SK-N-SH (cell line): ENCODE results near the gene FGD4. TPM values are rescaled to one million over a fixed set of nuclear protein-coding genes. Genes with fewer than 3 reads are reported as not detected.

ENCODE experiments used
- CTCF ChIA-PET: fragments of 300-600, 350-600 bp; formaldehyde crosslinking; extraction: SDS; loops from one replicate; lab custom pipeline; 2021; lab: Yijun Ruan, JAX
- POLR2A ChIA-PET: fragments of 350-600 bp; sonication (Branson Sonifier 250); formaldehyde crosslinking; extraction: SDS; loops from one replicate; lab custom pipeline; 2020; ENCODE audit warnings: antibody characterized with exemption, inconsistent platforms; lab: Yijun Ruan, JAX
- DNase-seq: peaks from one replicate; pipeline ENCODE4 v3.0.0; 2012
- H2AFZ ChIP-seq: fragments of 200-600 bp; sonication (generic); 2 replicates; pipeline ENCODE4 v1.8.1; 2016; ENCODE audit warnings: antibody characterized with exemption, mild to moderate bottlenecking, low read depth
- H3F3A ChIP-seq: fragments of 200-600 bp; sonication (generic); replicated peaks from 2 replicates; pipeline ENCODE3; 2016; ENCODE audit warnings: antibody characterized with exemption, mild to moderate bottlenecking; ENCODE audit not compliant: insufficient read depth
- H3K27ac ChIP-seq, 2 experiments: fragments of 200-500 bp in 1 of 2; fragments of 200-600 bp in 1 of 2; sonication (Bioruptor generic) in 1 of 2; sonication (generic), shearing (Covaris generic) in 1 of 2; 2 replicates each; pipeline versions ENCODE4 v1.5.1 to v1.6.1; 2014 to 2016; ENCODE audit warnings: low read depth in 2 of 2, inconsistent platforms in 1 of 2, low read length in 1 of 2, mild to moderate bottlenecking in 1 of 2, mixed read lengths in 1 of 2
- H3K27me3 ChIP-seq: fragments of 200-600 bp; sonication (generic), shearing (Covaris generic); 2 replicates; pipeline ENCODE4 v1.6.1; 2016; ENCODE audit warnings: mixed run types; ENCODE audit not compliant: insufficient read depth
- H3K36me3 ChIP-seq, 2 experiments: fragments of 200-500 bp in 1 of 2; fragments of 200-600 bp in 1 of 2; sonication (Bioruptor generic) in 1 of 2; sonication (generic) in 1 of 2; replicated peaks in 1 of 2; 2 replicates each; pipeline versions ENCODE3 to v1.5.1; 2014 to 2016; ENCODE audit warnings: low read length in 1 of 2, mild to moderate bottlenecking in 1 of 2; ENCODE audit not compliant: insufficient read depth in 2 of 2, control insufficient read depth in 1 of 2
- H3K4me1 ChIP-seq, 2 experiments: fragments of 200-500 bp in 1 of 2; fragments of 200-600 bp in 1 of 2; sonication (Bioruptor generic) in 1 of 2; sonication (generic), shearing (Covaris generic) in 1 of 2; 2 replicates each; pipeline versions ENCODE4 v1.5.1 to v1.6.1; 2014 to 2016; ENCODE audit warnings: low read depth in 1 of 2, low read length in 1 of 2, mixed run types in 1 of 2; ENCODE audit not compliant: insufficient read depth in 2 of 2, control insufficient read depth in 1 of 2
- H3K4me2 ChIP-seq: fragments of 200-600 bp; sonication (generic), shearing (Covaris generic); 2 replicates; pipeline ENCODE4 v1.6.1; 2017; ENCODE audit warnings: mixed run types
- H3K4me3 ChIP-seq, 2 experiments: fragments of 200-500 bp in 1 of 2; fragments of 200-600 bp in 1 of 2; sonication (Bioruptor generic) in 1 of 2; sonication (generic), shearing (Covaris generic) in 1 of 2; 2 replicates each; pipeline versions ENCODE4 v1.5.1 to v1.8.1; 2014 to 2016; ENCODE audit warnings: low read depth in 2 of 2, inconsistent platforms in 1 of 2, low read length in 1 of 2, mild to moderate bottlenecking in 1 of 2, mixed read lengths in 1 of 2, moderate library complexity in 1 of 2
- H3K79me2 ChIP-seq: fragments of 200-600 bp; sonication (generic); 2 replicates; pipeline ENCODE4 v1.8.1; 2017; ENCODE audit warnings: mild to moderate bottlenecking; ENCODE audit not compliant: insufficient read depth
- H3K9ac ChIP-seq: fragments of 200-600 bp; sonication (generic); 2 replicates; pipeline ENCODE4 v1.6.1; 2017; ENCODE audit warnings: mixed run types
- H3K9me2 ChIP-seq: fragments of 200-600 bp; sonication (generic); 2 replicates; pipeline ENCODE4 v1.6.1; 2017; ENCODE audit warnings: mixed run types
- H3K9me3 ChIP-seq: fragments of 200-600 bp; sonication (generic); 2 replicates; pipeline ENCODE4 v1.6.1; 2017; ENCODE audit warnings: mixed run types, mild to moderate bottlenecking, moderate library complexity
- H4K20me1 ChIP-seq: fragments of 200-600 bp; sonication (generic); 2 replicates; pipeline ENCODE4 v1.6.1; 2017; ENCODE audit warnings: mild to moderate bottlenecking, mixed run types; ENCODE audit not compliant: insufficient read depth
- CHD2 ChIP-seq: fragments of 150-350 bp; IDR thresholded peaks from 2 replicates; pipeline ENCODE4 v1.6.1; 2018; ENCODE audit warnings: low read length; ENCODE audit not compliant: partially characterized antibody
- CTCF ChIP-seq: fragments of 200-600 bp; sonication (generic); IDR thresholded peaks from 2 replicates; pipeline ENCODE4 v1.6.1; 2017; ENCODE audit warnings: antibody characterized with exemption, mild to moderate bottlenecking, moderate library complexity
- ELF1 ChIP-seq: IDR thresholded peaks from 2 replicates; pipeline ENCODE4 v1.4.0; 2012
- EP300 ChIP-seq, 2 experiments: IDR thresholded peaks; 2 replicates each; pipeline versions ENCODE4 v1.4.0 to v1.6.1; 2012; ENCODE audit warnings: borderline replicate concordance in 1 of 2, low read depth in 1 of 2, low read length in 1 of 2
- EZH2phosphoT487 ChIP-seq: fragments of 200-600 bp; sonication (generic); IDR thresholded peaks from 2 replicates; pipeline ENCODE4 v1.6.1; 2017; ENCODE audit warnings: low read depth, mixed run types, mild to moderate bottlenecking, antibody characterized with exemption, moderate library complexity, borderline replicate concordance
- FOSL2 ChIP-seq: IDR thresholded peaks from 2 replicates; pipeline ENCODE4 v1.4.0; 2012; ENCODE audit warnings: low read depth, mild to moderate bottlenecking, moderate library complexity, borderline replicate concordance
- FOXJ3 ChIP-seq: sonication (generic); formaldehyde crosslinking; IDR thresholded peaks from 2 replicates; pipeline ENCODE4 v1.5.1; 2020; ENCODE audit warnings: mild to moderate bottlenecking, missing genetic modification reagents
- FOXM1 ChIP-seq: IDR thresholded peaks from 2 replicates; pipeline ENCODE4 v1.4.0; 2012; ENCODE audit warnings: low read depth, mild to moderate bottlenecking
- GABPA ChIP-seq: IDR thresholded peaks from 2 replicates; pipeline ENCODE4 v1.4.0; 2012; ENCODE audit warnings: low read depth, mild to moderate bottlenecking
- GATA2 ChIP-seq: sonication (generic); formaldehyde crosslinking; IDR thresholded peaks from 2 replicates; pipeline ENCODE4 v1.5.0; 2020; ENCODE audit warnings: mild to moderate bottlenecking, missing genetic modification reagents
- IRF3 ChIP-seq: fragments of 150-350 bp; IDR thresholded peaks from 2 replicates; pipeline ENCODE4 v1.6.1; 2016; ENCODE audit warnings: mild to moderate bottlenecking, low read depth, low read length
- MEF2A ChIP-seq: IDR thresholded peaks from 2 replicates; pipeline ENCODE4 v1.4.0; 2012; ENCODE audit warnings: low read depth, borderline replicate concordance
- MXI1 ChIP-seq: IDR thresholded peaks from 2 replicates; pipeline ENCODE4 v1.6.1; 2012; ENCODE audit warnings: mild to moderate bottlenecking, low read depth, low read length, improper control_type of control experiment
- NFIC ChIP-seq: IDR thresholded peaks from 2 replicates; pipeline ENCODE4 v1.4.0; 2012; ENCODE audit warnings: borderline replicate concordance
- NRF1 ChIP-seq: IDR thresholded peaks from 2 replicates; pipeline ENCODE4 v1.6.1; 2012; ENCODE audit warnings: low read depth, mild to moderate bottlenecking, low read length
- POLR2AphosphoS5 ChIP-seq: IDR thresholded peaks from 2 replicates; pipeline ENCODE4 v1.6.1; 2012; ENCODE audit warnings: low read depth, low read length
- RAD21 ChIP-seq: IDR thresholded peaks from 2 replicates; pipeline ENCODE4 v1.6.1; 2012; ENCODE audit warnings: mild to moderate bottlenecking, low read length
- RCOR1 ChIP-seq: fragments of 150-350 bp; IDR thresholded peaks from 2 replicates; pipeline ENCODE4 v1.6.1; 2017; ENCODE audit warnings: antibody characterized with exemption, low read length
- RFX5 ChIP-seq: IDR thresholded peaks from 2 replicates; pipeline ENCODE4 v1.6.1; 2012; ENCODE audit warnings: mild to moderate bottlenecking, improper control_type of control experiment, low read length
- RXRA ChIP-seq: IDR thresholded peaks from 2 replicates; pipeline ENCODE4 v1.4.0; 2012; ENCODE audit warnings: low read depth, mild to moderate bottlenecking, borderline replicate concordance
- SMC3 ChIP-seq: IDR thresholded peaks from 2 replicates; pipeline ENCODE4 v1.6.1; 2012; ENCODE audit warnings: low read depth, low read length, improper control_type of control experiment
- TEAD4 ChIP-seq: IDR thresholded peaks from 2 replicates; pipeline ENCODE4 v1.4.0; 2012; ENCODE audit warnings: mild to moderate bottlenecking, borderline replicate concordance; ENCODE audit not compliant: insufficient read depth
- USF2 ChIP-seq: fragments of 150-350 bp; IDR thresholded peaks from 2 replicates; pipeline ENCODE4 v1.6.1; 2017; ENCODE audit warnings: antibody characterized with exemption, low read length, low read depth, borderline replicate concordance
- WGBS: methylation state at CpG from one replicate; pipeline ENCODE4 v1.1.6; 2017; ENCODE audit warnings: low lambda C conversion rate; 5-methylcytosine and 5-hydroxymethylcytosine counted together
- polyA plus RNA-seq, 3 experiments: library from polyadenylated mRNA; depleted of rRNA; stranded (reverse); fragments of >200 nt; gene quantifications; 2 replicates each; pipeline ENCODE4 v1.2.3, GENCODE V29; 2012
- TF ChIP-seq, protein P1 (sequence below): IDR thresholded peaks from 2 replicates; pipeline ENCODE4; 2012
- TF ChIP-seq, protein P2 (sequence below): IDR thresholded peaks from 2 replicates; pipeline ENCODE4 v1.4.0; 2012; ENCODE audit warnings: low read depth, borderline replicate concordance
- TF ChIP-seq, protein P3 (sequence below): IDR thresholded peaks from 2 replicates; pipeline ENCODE4 v1.4.0; 2012; ENCODE audit warnings: low read depth, borderline replicate concordance

The FGD4 gene
- polyA plus RNA-seq, 1 of the 3 experiments (the other 2 are of a cell fraction) = 0.26 TPM

DNA sequence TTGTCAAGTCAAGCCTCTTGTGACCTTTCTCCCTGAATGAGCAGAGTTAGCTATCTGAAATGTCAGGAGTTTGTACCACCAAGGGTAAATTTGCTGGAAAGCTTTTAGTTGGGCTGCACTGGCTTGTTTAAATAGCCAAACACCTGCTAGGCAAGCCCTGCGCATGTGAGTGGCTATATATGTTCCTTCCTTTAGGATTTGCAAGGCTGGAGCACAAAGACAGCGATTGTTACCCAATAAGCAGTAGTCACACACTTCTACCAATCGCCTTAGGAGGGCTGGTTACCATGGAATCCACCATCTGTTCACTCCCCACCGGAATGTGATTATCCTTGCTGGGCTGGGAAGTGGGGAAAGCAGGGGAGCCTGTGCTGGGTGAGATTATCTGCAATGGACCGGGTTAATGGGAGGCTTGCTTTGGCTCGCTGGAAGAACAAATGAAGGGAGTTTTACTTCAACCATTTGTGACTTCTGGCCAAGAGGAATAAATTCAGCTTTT lies 102.5 kb downstream of the FGD4 start:
- no peak overlapping the region for H3K9ac ChIP-seq
- no peaks in the 10 kb centered on the region for H3K36me3 ChIP-seq
- H3F3A ChIP-seq = peaks cover 3% of the 10 kb centered on the region
- DNase-seq = peak; percentile 82
- H4K20me1 ChIP-seq = no peaks in the 10 kb centered on the region
- H3K4me2 ChIP-seq = peak overlapping the region; percentile 34
- 8% methylated on average over 6 of the region's 6 CpGs for WGBS
- H3K9me3 ChIP-seq = no peaks in the 10 kb centered on the region
- POLR2A ChIA-PET = interaction anchor here (0.6 kb wide), 1 partner anchor 167 kb away, joined by 3 read pairs; no protein-coding TSS in a partner anchor
- H3K4me1 ChIP-seq = peaks cover 0 to 5% of the 10 kb centered on the region in 2 experiments; a peak in 2 of 4 replicates
- H3K27me3 ChIP-seq = no peaks in the 10 kb centered on the region
- no peaks in the 10 kb centered on the region for H3K79me2 ChIP-seq
- H3K4me3 ChIP-seq = peak overlapping the region; percentile 11 to 46
- H2AFZ ChIP-seq = peak overlapping the region; percentile 42; the same call in 1 of the 2 replicates
- H3K9me2 ChIP-seq = no peaks in the 10 kb centered on the region
- CTCF ChIA-PET = interaction anchor here (1.0 to 1.3 kb wide), 2 partner anchors 9 to 46 kb away, joined by 3 to 6 read pairs; no protein-coding TSS in a partner anchor
- H3K27ac ChIP-seq = peak overlapping the region in 1 of 2 experiments; percentile 83; a peak in 2 of 4 replicates
- TF ChIP-seq IRF3 (no peak), MXI1 (peak; percentile 65), NRF1 (peak; percentile 51), FOXM1 (no peak), POLR2AphosphoS5 (peak; percentile 40; the same call in 1 of the 2 replicates), CTCF (no peak), RXRA (no peak), NFIC (no peak), ELF1 (no peak), RCOR1 (no peak; the same call in 1 of the 2 replicates), GABPA (no peak), CHD2 (no peak), EZH2phosphoT487 (no peak), FOSL2 (no peak), SMC3 (no peak), RAD21 (0 out of 2 replicates have a peak, but pooled peaks have one; percentile 15), GATA2 (peak; percentile 41; the same call in 1 of the 2 replicates), MEF2A (no peak), USF2 (no peak), RFX5 (peak; percentile 60; the same call in 1 of the 2 replicates), TEAD4 (no peak), FOXJ3 (CRISPR knock-in tag) (no peak), EP300 (IDR thresholded peaks at IDR 0.05; ENCODE audit: borderline replicate concordance in 1 of 2, low read depth in 1 of 2, low read length in 1 of 2) (peak in 1 of 2 experiments; percentile 14; a peak in 1 of 4 replicates)
- TF ChIP-seq, protein P1, sequence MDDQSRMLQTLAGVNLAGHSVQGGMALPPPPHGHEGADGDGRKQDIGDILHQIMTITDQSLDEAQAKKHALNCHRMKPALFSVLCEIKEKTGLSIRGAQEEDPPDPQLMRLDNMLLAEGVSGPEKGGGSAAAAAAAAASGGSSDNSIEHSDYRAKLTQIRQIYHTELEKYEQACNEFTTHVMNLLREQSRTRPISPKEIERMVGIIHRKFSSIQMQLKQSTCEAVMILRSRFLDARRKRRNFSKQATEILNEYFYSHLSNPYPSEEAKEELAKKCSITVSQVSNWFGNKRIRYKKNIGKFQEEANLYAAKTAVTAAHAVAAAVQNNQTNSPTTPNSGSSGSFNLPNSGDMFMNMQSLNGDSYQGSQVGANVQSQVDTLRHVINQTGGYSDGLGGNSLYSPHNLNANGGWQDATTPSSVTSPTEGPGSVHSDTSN = no peak
- TF ChIP-seq, protein P2, sequence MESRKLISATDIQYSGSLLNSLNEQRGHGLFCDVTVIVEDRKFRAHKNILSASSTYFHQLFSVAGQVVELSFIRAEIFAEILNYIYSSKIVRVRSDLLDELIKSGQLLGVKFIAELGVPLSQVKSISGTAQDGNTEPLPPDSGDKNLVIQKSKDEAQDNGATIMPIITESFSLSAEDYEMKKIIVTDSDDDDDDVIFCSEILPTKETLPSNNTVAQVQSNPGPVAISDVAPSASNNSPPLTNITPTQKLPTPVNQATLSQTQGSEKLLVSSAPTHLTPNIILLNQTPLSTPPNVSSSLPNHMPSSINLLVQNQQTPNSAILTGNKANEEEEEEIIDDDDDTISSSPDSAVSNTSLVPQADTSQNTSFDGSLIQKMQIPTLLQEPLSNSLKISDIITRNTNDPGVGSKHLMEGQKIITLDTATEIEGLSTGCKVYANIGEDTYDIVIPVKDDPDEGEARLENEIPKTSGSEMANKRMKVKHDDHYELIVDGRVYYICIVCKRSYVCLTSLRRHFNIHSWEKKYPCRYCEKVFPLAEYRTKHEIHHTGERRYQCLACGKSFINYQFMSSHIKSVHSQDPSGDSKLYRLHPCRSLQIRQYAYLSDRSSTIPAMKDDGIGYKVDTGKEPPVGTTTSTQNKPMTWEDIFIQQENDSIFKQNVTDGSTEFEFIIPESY = no peak
- TF ChIP-seq, protein P3, sequence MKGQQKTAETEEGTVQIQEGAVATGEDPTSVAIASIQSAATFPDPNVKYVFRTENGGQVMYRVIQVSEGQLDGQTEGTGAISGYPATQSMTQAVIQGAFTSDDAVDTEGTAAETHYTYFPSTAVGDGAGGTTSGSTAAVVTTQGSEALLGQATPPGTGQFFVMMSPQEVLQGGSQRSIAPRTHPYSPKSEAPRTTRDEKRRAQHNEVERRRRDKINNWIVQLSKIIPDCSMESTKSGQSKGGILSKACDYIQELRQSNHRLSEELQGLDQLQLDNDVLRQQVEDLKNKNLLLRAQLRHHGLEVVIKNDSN = no peak
